ENCODE measurements around the gene PTGS1. TPM values are rescaled to one million over a fixed set of nuclear protein-coding genes. Genes with fewer than 3 reads are reported as not detected.
"Not testable (repeated sequence)": the region's sequence is repeated elsewhere in the genome, so short reads cannot be mapped to it uniquely, and the experiment has no call there.

The PTGS1 gene
- total RNA-seq, 1 donor from 2014 or later = 2.9 TPM

- intact Hi-C loops (cut with DNase I) = loop anchor here (10.0 kb wide), 1 partner anchor 55 kb away; no protein-coding TSS in a partner anchor
- no peak for DNase-seq (ENCODE audit: low spot score)
Measured at GRCh38 chr9:122389799-122390481, 19.1 kb downstream of the PTGS1 start.

GRCh38 chr9:122392284-122392683, 21.5 kb downstream of the PTGS1 start:
- intact Hi-C loops (cut with DNase I) = loop anchor here (10.0 kb wide), 1 partner anchor 53 kb away; no protein-coding TSS in a partner anchor
- no peak for DNase-seq (ENCODE audit: low spot score)

GRCh38 chr9:122392714-122393113, 21.9 kb downstream of the PTGS1 start:
- intact Hi-C loops (cut with DNase I) = loop anchor here (10.0 kb wide), 1 partner anchor 52 kb away; no protein-coding TSS in a partner anchor
- no peak for DNase-seq (ENCODE audit: low spot score)

- no peak for DNase-seq (ENCODE audit: low spot score)
- intact Hi-C loops (cut with DNase I) = loop anchor here (10.0 kb wide), 1 partner anchor 51 kb away; no protein-coding TSS in a partner anchor
Measured at GRCh38 chr9:122393284-122393983, 22.6 kb downstream of the PTGS1 start.

- DNase-seq (ENCODE audit: low spot score) = no peak
- intact Hi-C loops (cut with DNase I) = loop anchor here (10.0 kb wide), 1 partner anchor 50 kb away; no protein-coding TSS in a partner anchor
Measured at GRCh38 chr9:122394265-122395125, 23.7 kb downstream of the PTGS1 start.

GRCh38 chr9:122396614-122397148, 25.9 kb downstream of the PTGS1 start:
- no peak for DNase-seq (ENCODE audit: low spot score)
- intact Hi-C loops (cut with DNase I) = loop anchor here (10.0 kb wide), 1 partner anchor 48 kb away; no protein-coding TSS in a partner anchor

- intact Hi-C loops (cut with DNase I) = loop anchor here (10.0 kb wide), 1 partner anchor 47 kb away; no protein-coding TSS in a partner anchor
- DNase-seq (ENCODE audit: low spot score) = no peak
Measured at GRCh38 chr9:122397749-122398148, 26.9 kb downstream of the PTGS1 start.

GRCh38 chr9:122398371-122398924, 27.6 kb downstream of the PTGS1 start:
- intact Hi-C loops (cut with DNase I) = loop anchor here (10.0 kb wide), 1 partner anchor 46 kb away; no protein-coding TSS in a partner anchor
- no peak for DNase-seq (ENCODE audit: low spot score)

GRCh38 chr9:122401896-122402295, 31.1 kb downstream of the PTGS1 start:
- no peak for DNase-seq (ENCODE audit: low spot score)
- intact Hi-C loops (cut with DNase I) = no loop called here

- intact Hi-C loops (cut with DNase I) = no loop called here
- DNase-seq (ENCODE audit: low spot score) = no peak
Measured at GRCh38 chr9:122402403-122402871, 31.6 kb downstream of the PTGS1 start.

- intact Hi-C loops (cut with DNase I) = no loop called here
- DNase-seq (ENCODE audit: low spot score) = no peak
Measured at GRCh38 chr9:122402874-122403273, 32.0 kb downstream of the PTGS1 start.

- DNase-seq (ENCODE audit: low spot score) = no peak
Measured at GRCh38 chr9:122403381-122404000, 32.7 kb downstream of the PTGS1 start.

GRCh38 chr9:122405304-122406069, 34.7 kb downstream of the PTGS1 start:
- DNase-seq (ENCODE audit: low spot score); intact Hi-C loops (cut with DNase I): not testable (repeated sequence)

More at GRCh38 chr9:122403381-122404000, 32.7 kb downstream of the PTGS1 start:
- intact Hi-C loops (cut with DNase I) = no loop called here

GRCh38 chr9:122406070-122406890, 35.5 kb downstream of the PTGS1 start:
- no peak for DNase-seq (ENCODE audit: low spot score)
- intact Hi-C loops (cut with DNase I) = no loop called here

- DNase-seq (ENCODE audit: low spot score); intact Hi-C loops (cut with DNase I): not testable (repeated sequence)
Measured at GRCh38 chr9:122414108-122414507, 43.3 kb downstream of the PTGS1 start.

GRCh38 chr9:122418016-122418415, 47.2 kb downstream of the PTGS1 start:
- intact Hi-C loops (cut with DNase I) = no loop called here
- DNase-seq (ENCODE audit: low spot score) = no peak

- intact Hi-C loops (cut with DNase I) = no loop called here
- DNase-seq (ENCODE audit: low spot score) = no peak
Measured at GRCh38 chr9:122420315-122420714, 49.5 kb downstream of the PTGS1 start.
